Measurements from ENCODE around the gene COL1A1. TPM values are rescaled to one million over a fixed set of nuclear protein-coding genes. Genes with fewer than 3 reads are reported as not detected.
A peak's percentile ranks its signal among the peaks of the same experiment; 100 is the strongest.

The COL1A1 gene
- total and polyA plus RNA-seq, 2 of the 13 experiments (the other 11 are each of a cell fraction or from before 2014, with no cell fraction given): 0.05 TPM; not detected in 1

- TF ChIP-seq FOXM1 (CRISPR knock-in tag; IDR thresholded peaks at IDR 0.05) (no peak), GZF1 (CRISPR knock-in tag; IDR thresholded peaks at IDR 0.05) (no peak), CHCHD3 (CRISPR knock-in tag; IDR thresholded peaks at IDR 0.05) (peak; percentile 78; the same call in 1 of the 2 replicates), BCLAF1 (IDR thresholded peaks at IDR 0.05) (no peak), GMEB1 (CRISPR knock-in tag; IDR thresholded peaks at IDR 0.05; ENCODE audit: borderline replicate concordance) (no peak), ZBTB26 (CRISPR knock-in tag; IDR thresholded peaks at IDR 0.05; ENCODE audit: borderline replicate concordance) (no peak), ZBTB3 (CRISPR knock-in tag; IDR thresholded peaks at IDR 0.05; ENCODE audit: borderline replicate concordance, low read depth) (no peak; the same call in 1 of the 2 replicates), ZNF441 (CRISPR knock-in tag; IDR thresholded peaks at IDR 0.05; ENCODE audit: borderline replicate concordance) (peak; percentile 86), TBP (CRISPR knock-in tag; IDR thresholded peaks at IDR 0.05) (no peak), MEIS1 (CRISPR knock-in tag; IDR thresholded peaks at IDR 0.05; ENCODE audit: borderline replicate concordance) (peak; percentile 59; the same call in 1 of the 2 replicates), CCDC6 (CRISPR knock-in tag; IDR thresholded peaks at IDR 0.05) (peak; percentile 90; the same call in 1 of the 2 replicates), CBX1 (IDR thresholded peaks at IDR 0.05; ENCODE audit: low read depth) (no peak), SMYD3 (CRISPR knock-in tag; IDR thresholded peaks at IDR 0.05) (no peak), ZBTB7A (CRISPR knock-in tag; IDR thresholded peaks at IDR 0.05) (0 out of 2 replicates have a peak, but pooled peaks have one; percentile 7), ZNF883 (CRISPR knock-in tag; IDR thresholded peaks at IDR 0.05; ENCODE audit: not compliant biosample characterization) (no peak), SCMH1 (CRISPR knock-in tag; IDR thresholded peaks at IDR 0.05; ENCODE audit: borderline replicate concordance) (no peak), PRDM10 (CRISPR knock-in tag; IDR thresholded peaks at IDR 0.05; ENCODE audit: low read depth) (no peak), ZNF24 (IDR thresholded peaks at IDR 0.05) (no peak)
Measured at GRCh38 chr17:50149417-50150353, 51.7 kb downstream of the COL1A1 start (continued).
